GOT3 (cell line): ENCODE results near the gene PRELID1.
A peak's percentile ranks its signal among the peaks of the same experiment; 100 is the strongest.
"Not testable (repeated sequence)": the region's sequence is repeated elsewhere in the genome, so short reads cannot be mapped to it uniquely, and the experiment has no call there.

Source experiments
- DNase-seq: peaks from one replicate; lab custom pipeline; 2025; ENCODE audit warnings: mixed read lengths; lab: John Stamatoyannopoulos, UW

The PRELID1 gene

GRCh38 chr5:177303121-177303924 is at the start of gene PRELID1, which contains the start of gene RAB24:
Gene PRELID1, plus strand, starts transcription at chr5:177303799. Its CDS starts 187 bp downstream, at chr5:177303986.
Gene RAB24, minus strand, starts transcription at chr5:177303719. Its CDS starts 431 bp downstream, at chr5:177303288.
- DNase-seq, result peak; percentile 78

- no peak for DNase-seq
These were observed 47.3 kb upstream of the PRELID1 start for GRCh38 chr5:177256296-177256695.

GRCh38 chr5:177258711-177259110 is 44.9 kb upstream of the PRELID1 start:
- not testable (repeated sequence) for DNase-seq

GRCh38 chr5:177260961-177261360 is 42.6 kb upstream of the PRELID1 start:
- no peak for DNase-seq

- DNase-seq, result no peak
These were observed 42.1 kb upstream of the PRELID1 start for GRCh38 chr5:177261510-177261909.

- no peak for DNase-seq
These were observed 39.4 kb upstream of the PRELID1 start for GRCh38 chr5:177264178-177264577.

- DNase-seq, result no peak
These were observed 38.2 kb upstream of the PRELID1 start for GRCh38 chr5:177265395-177265794.

GRCh38 chr5:177269232-177269895 is 34.2 kb upstream of the PRELID1 start:
- no peak for DNase-seq

- DNase-seq, result no peak
These were observed 33.6 kb upstream of the PRELID1 start for GRCh38 chr5:177269976-177270375.

GRCh38 chr5:177270653-177271052 is 32.9 kb upstream of the PRELID1 start:
- DNase-seq, result no peak

GRCh38 chr5:177271113-177271512 is 32.5 kb upstream of the PRELID1 start:
- DNase-seq, result no peak

GRCh38 chr5:177275883-177276282 is 27.7 kb upstream of the PRELID1 start:
- no peak for DNase-seq

GRCh38 chr5:177276886-177277285 is 26.7 kb upstream of the PRELID1 start:
- no peak for DNase-seq

GRCh38 chr5:177288191-177288590 is 15.4 kb upstream of the PRELID1 start:
- no peak for DNase-seq

GRCh38 chr5:177290816-177291596 is 12.6 kb upstream of the PRELID1 start:
- DNase-seq, result no peak

- DNase-seq, result no peak
These were observed 11.9 kb upstream of the PRELID1 start for GRCh38 chr5:177291735-177292134.

- no peak for DNase-seq
These were observed 9.6 kb upstream of the PRELID1 start for GRCh38 chr5:177293819-177294581.

- no peak for DNase-seq
These were observed 9.0 kb upstream of the PRELID1 start for GRCh38 chr5:177294632-177295031.

- DNase-seq, result no peak
These were observed 7.7 kb upstream of the PRELID1 start for GRCh38 chr5:177295924-177296323.

- no peak for DNase-seq
These were observed 7.0 kb upstream of the PRELID1 start for GRCh38 chr5:177296581-177296980.

- no peak for DNase-seq
These were observed 5.7 kb upstream of the PRELID1 start for GRCh38 chr5:177297922-177298321.

GRCh38 chr5:177299697-177300096 is 3.9 kb upstream of the PRELID1 start:
- DNase-seq, result no peak
